H9 (cell line): ENCODE data around the gene IFITM1. TPM values are rescaled to one million over a fixed set of nuclear protein-coding genes. Genes with fewer than 3 reads are reported as not detected.

ENCODE experiments used
- DNase-seq: peaks from one replicate; pipeline ENCODE4 v3.0.0-alpha.2; 2017
- H2AFZ ChIP-seq: one replicate; pipeline ENCODE4 v1.6.1; 2013; ENCODE audit warnings: mild to moderate bottlenecking, low read length, control low read depth, moderate library complexity
- H2AK5ac ChIP-seq: 2 replicates; pipeline ENCODE4 v1.6.1; 2013; ENCODE audit warnings: low read length, control low read depth, mixed read lengths; ENCODE audit not compliant: insufficient read length
- H2BK120ac ChIP-seq: one replicate; pipeline ENCODE4 v1.6.1; 2013; ENCODE audit warnings: low read depth, mild to moderate bottlenecking, low read length, control low read depth, inconsistent platforms; ENCODE audit not compliant: poor library complexity, severe bottlenecking
- H2BK12ac ChIP-seq: 2 replicates; pipeline ENCODE4 v1.6.1; 2013; ENCODE audit warnings: low read length, control low read depth, mixed read lengths, low read depth; ENCODE audit not compliant: insufficient read length
- H2BK15ac ChIP-seq: 2 replicates; pipeline ENCODE4 v1.6.1; 2013; ENCODE audit warnings: low read depth, low read length, control low read depth
- H2BK20ac ChIP-seq: one replicate; pipeline ENCODE4 v1.6.1; 2013; ENCODE audit warnings: low read depth, mild to moderate bottlenecking, low read length, control low read depth, inconsistent platforms; ENCODE audit not compliant: poor library complexity, severe bottlenecking
- H2BK5ac ChIP-seq: 2 replicates; pipeline ENCODE4 v1.6.1; 2013; ENCODE audit warnings: low read length, control low read depth, mixed read lengths; ENCODE audit not compliant: insufficient read length
- H3K14ac ChIP-seq: 2 replicates; pipeline ENCODE4 v1.6.1; 2013; ENCODE audit warnings: low read length, control low read depth; ENCODE audit not compliant: insufficient read depth
- H3K18ac ChIP-seq: 2 replicates; pipeline ENCODE4 v1.6.1; 2013; ENCODE audit warnings: low read depth, mild to moderate bottlenecking, mixed read lengths, low read length, control low read depth; ENCODE audit not compliant: insufficient read length
- H3K23ac ChIP-seq: 2 replicates; pipeline ENCODE4 v1.6.1; 2013; ENCODE audit warnings: low read length, control low read depth, mixed read lengths, low read depth; ENCODE audit not compliant: insufficient read length
- H3K23me2 ChIP-seq: 2 replicates; pipeline ENCODE4 v1.6.1; 2013; ENCODE audit warnings: low read depth, mild to moderate bottlenecking, mixed read lengths, low read length, control low read depth; ENCODE audit not compliant: insufficient read length, poor library complexity, severe bottlenecking
- H3K27ac ChIP-seq: 2 replicates; pipeline ENCODE4 v1.5.1; 2013; ENCODE audit warnings: low read length, control low read depth, mixed read lengths, low read depth; ENCODE audit not compliant: insufficient read length
- H3K27me3 ChIP-seq: 2 replicates; pipeline ENCODE4 v1.6.1; 2013; ENCODE audit warnings: low read length, control low read depth, inconsistent platforms; ENCODE audit not compliant: insufficient read depth
- H3K4ac ChIP-seq: 2 replicates; pipeline ENCODE4 v1.6.1; 2013; ENCODE audit warnings: low read depth, mild to moderate bottlenecking, control low read depth, inconsistent platforms, low read length, moderate library complexity
- H3K4me1 ChIP-seq: 2 replicates; pipeline ENCODE4 v1.6.1; 2013; ENCODE audit warnings: low read length, control low read depth, inconsistent platforms; ENCODE audit not compliant: insufficient read depth
- H3K4me2 ChIP-seq: 2 replicates; pipeline ENCODE4 v1.6.1; 2013; ENCODE audit warnings: low read length, control low read depth, mixed read lengths; ENCODE audit not compliant: insufficient read length, insufficient read depth
- H3K56ac ChIP-seq: 2 replicates; pipeline ENCODE4 v1.6.1; 2013; ENCODE audit warnings: low read depth, mild to moderate bottlenecking, mixed read lengths, low read length, control low read depth; ENCODE audit not compliant: insufficient read length
- H3K79me1 ChIP-seq: 2 replicates; pipeline ENCODE4 v1.6.1; 2013; ENCODE audit warnings: low read depth, mild to moderate bottlenecking, moderate library complexity, low read length, control low read depth, inconsistent platforms; ENCODE audit not compliant: insufficient read depth, poor library complexity, severe bottlenecking
- H3K79me2 ChIP-seq: 2 replicates; pipeline ENCODE4 v1.6.1; 2013; ENCODE audit warnings: low read length, control low read depth, inconsistent platforms; ENCODE audit not compliant: insufficient read depth
- H3K9ac ChIP-seq: 2 replicates; pipeline ENCODE4 v1.6.1; 2013; ENCODE audit warnings: low read length, control low read depth, mixed read lengths; ENCODE audit not compliant: insufficient read length; ENCODE audit errors: extremely low read depth
- H3K9me3 ChIP-seq: one replicate; pipeline ENCODE4 v1.6.1; 2013; ENCODE audit warnings: low read depth, low read length, inconsistent platforms; ENCODE audit not compliant: control insufficient read depth
- H3T11ph ChIP-seq: one replicate; pipeline ENCODE4 v1.6.1; 2013; ENCODE audit warnings: mild to moderate bottlenecking, low read length, control low read depth, inconsistent platforms
- H4K20me1 ChIP-seq: one replicate; pipeline ENCODE4 v1.6.1; 2013; ENCODE audit not compliant: control insufficient read depth, insufficient read length, insufficient read depth
- H4K5ac ChIP-seq: 2 replicates; pipeline ENCODE4 v1.6.1; 2013; ENCODE audit warnings: low read depth, mild to moderate bottlenecking, mixed read lengths, low read length, control low read depth; ENCODE audit not compliant: insufficient read length
- H4K8ac ChIP-seq: replicated peaks from 2 replicates; pipeline ENCODE4 v1.6.1; 2013; ENCODE audit warnings: low read length, control low read depth, mixed read lengths, low read depth; ENCODE audit not compliant: insufficient read length
- H4K91ac ChIP-seq: 2 replicates; pipeline ENCODE4 v1.6.1; 2013; ENCODE audit warnings: low read depth, mild to moderate bottlenecking, moderate library complexity, mixed read lengths, low read length, control low read depth; ENCODE audit not compliant: insufficient read length
- H3K27ac Mint-ChIP-seq, 3 experiments: 2 replicates in 2 of 3; 3 replicates in 1 of 3; pipeline ENCODE4 v1.8.0; 2020 to 2021; ENCODE audit warnings: mixed read lengths in 3 of 3, mild to moderate bottlenecking in 1 of 3, moderate library complexity in 1 of 3
- H3K27me3 Mint-ChIP-seq: 2 replicates; pipeline ENCODE4 v1.8.0; 2021; ENCODE audit warnings: low read depth, mild to moderate bottlenecking, moderate library complexity, mixed read lengths
- H3K36me3 Mint-ChIP-seq, 3 experiments: 2 replicates in 2 of 3; 3 replicates in 1 of 3; pipeline ENCODE4 v1.8.0; 2020 to 2021; ENCODE audit warnings: low read depth in 3 of 3, mixed read lengths in 3 of 3; ENCODE audit not compliant: insufficient read depth in 1 of 3
- H3K4me1 Mint-ChIP-seq, 2 experiments: 2 replicates each; pipeline ENCODE4 v1.8.0; 2020; ENCODE audit warnings: mixed read lengths in 2 of 2
- H3K4me3 Mint-ChIP-seq, 2 experiments: 2 replicates in 1 of 2; 3 replicates in 1 of 2; pipeline ENCODE4 v1.8.0; 2020 to 2021; ENCODE audit warnings: mild to moderate bottlenecking in 2 of 2, mixed read lengths in 2 of 2, moderate library complexity in 1 of 2
- H3K9me3 Mint-ChIP-seq, 2 experiments: 2 replicates in 1 of 2; 3 replicates in 1 of 2; pipeline ENCODE4 v1.8.0; 2020; ENCODE audit warnings: mild to moderate bottlenecking in 2 of 2, mixed read lengths in 2 of 2, moderate library complexity in 1 of 2
- CTCF ChIP-seq: fragments of 200-600 bp; sonication (generic); conservative IDR thresholded peaks from 3 replicates; pipeline ENCODE4 v1.8.0; 2021; ENCODE audit warnings: antibody characterized with exemption, mild to moderate bottlenecking
- WGBS: extraction: QIAGEN DNeasy Blood & Tissue Kit; methylation state at CpG from one replicate; pipeline ENCODE4 v1.1.7; 2013; ENCODE audit warnings: missing lambda C conversion rate, low lambda C conversion rate, mixed read lengths; ENCODE audit not compliant: insufficient read length; ENCODE audit errors: extremely low coverage; 5-methylcytosine and 5-hydroxymethylcytosine counted together
- total RNA-seq: library from RNA; stranded (reverse); gene quantifications from 2 replicates; pipeline ENCODE4 v1.2.1, GENCODE V29; 2021

IFITM1 gene
- total RNA-seq, 1 experiment from 2014 or later = 500 TPM

GRCh38 chr11:289712-290620 is 23.9 kb upstream of the IFITM1 start:
- Mint-ChIP-seq H3K36me3 (peaks cover 15 to 36% (median 21%) of the 10 kb centered on the region in 3 experiments), H3K4me1 (peaks cover 25 to 33% of the 10 kb centered on the region in 2 experiments), H3K9me3 (no peaks in the 10 kb centered on the region), H3K27me3 (peaks cover 13% of the 10 kb centered on the region), H3K4me3 (peak overlapping the region; percentile 63 to 83), H3K27ac (no peak overlapping the region)
- Histone ChIP-seq H2BK5ac (no peak overlapping the region), H3K27me3 (peaks cover 7% of the 10 kb centered on the region; the same call in 1 of the 2 replicates), H3K4me2 (peak overlapping the region; percentile 5), H3K27ac (no peak overlapping the region), H2AK5ac (no peak overlapping the region), H2BK20ac (no peak overlapping the region), H3K9ac (no peak overlapping the region), H4K91ac (no peak overlapping the region), H2AFZ (no peak overlapping the region), H3K79me2 (no peaks in the 10 kb centered on the region), H3K14ac (peak overlapping the region; percentile 1; the same call in 1 of the 2 replicates), H3K9me3 (no peaks in the 10 kb centered on the region), H3K4me1 (no peaks in the 10 kb centered on the region), H3T11ph (no peak overlapping the region), H3K79me1 (no peaks in the 10 kb centered on the region), H2BK120ac (no peak overlapping the region), H3K23me2 (peaks cover 9% of the 10 kb centered on the region), H3K23ac (no peak overlapping the region), H4K8ac (no peak overlapping the region), H4K20me1 (no peaks in the 10 kb centered on the region), H3K18ac (no peak overlapping the region), H3K4ac (no peak overlapping the region), H2BK15ac (no peak overlapping the region), H4K5ac (no peak overlapping the region), H3K56ac (no peak overlapping the region), H2BK12ac (no peak overlapping the region)
- TF ChIP-seq CTCF = no peak
- no CpG with 5 or more reads among the region's 48 CpGs for WGBS
- no peak for DNase-seq
